ENCODE measurements around the gene FRMD1.

Gene FRMD1

GRCh38 chr6:168015009-168015408 lies 64.0 kb downstream of the FRMD1 start:
- Histone ChIP-seq H3K27me3 (replicated peaks; ENCODE audit: control insufficient read depth, insufficient read depth, low read length) (peaks cover 26% of the 10 kb centered on the region), H3K36me3 (ENCODE audit: control insufficient read depth, insufficient read depth, low read length, severe bottlenecking) (no peaks in the 10 kb centered on the region), H3K9me3 (ENCODE audit: control insufficient read depth, low read length) (peaks cover 41% of the 10 kb centered on the region), H3K4me3 (ENCODE audit: low read length) (no peak overlapping the region), H3K9ac (ENCODE audit: low read length) (no peak overlapping the region), H3K4me1 (ENCODE audit: control insufficient read depth, insufficient read depth, low read length) (no peaks in the 10 kb centered on the region)
- DNase-seq (ENCODE audit: low read depth) = no peak

- Histone ChIP-seq H3K9ac (ENCODE audit: low read length) (no peak overlapping the region), H3K9me3 (ENCODE audit: control insufficient read depth, low read length) (peaks cover 43% of the 10 kb centered on the region), H3K4me1 (ENCODE audit: control insufficient read depth, insufficient read depth, low read length) (no peaks in the 10 kb centered on the region), H3K36me3 (ENCODE audit: control insufficient read depth, insufficient read depth, low read length, severe bottlenecking) (no peaks in the 10 kb centered on the region), H3K27me3 (replicated peaks; ENCODE audit: control insufficient read depth, insufficient read depth, low read length) (peaks cover 26% of the 10 kb centered on the region), H3K4me3 (ENCODE audit: low read length) (no peak overlapping the region)
- no peak for DNase-seq (ENCODE audit: low read depth)
These were observed 64.6 kb downstream of the FRMD1 start for GRCh38 chr6:168014428-168014827.

GRCh38 chr6:168013250-168013915 lies 65.6 kb downstream of the FRMD1 start:
- Histone ChIP-seq H3K27me3 (replicated peaks; ENCODE audit: control insufficient read depth, insufficient read depth, low read length) (peaks cover 26% of the 10 kb centered on the region), H3K9me3 (ENCODE audit: control insufficient read depth, low read length) (peaks cover 51% of the 10 kb centered on the region), H3K4me1 (ENCODE audit: control insufficient read depth, insufficient read depth, low read length) (no peaks in the 10 kb centered on the region), H3K36me3 (ENCODE audit: control insufficient read depth, insufficient read depth, low read length, severe bottlenecking) (no peaks in the 10 kb centered on the region), H3K9ac (ENCODE audit: low read length) (no peak overlapping the region), H3K4me3 (ENCODE audit: low read length) (no peak overlapping the region)
- DNase-seq (ENCODE audit: low read depth) = no peak

- no peak overlapping the region for H3K9ac ChIP-seq (ENCODE audit: low read length)
- no peak for DNase-seq (ENCODE audit: low read depth)
- peaks cover 53% of the 10 kb centered on the region for H3K9me3 ChIP-seq (ENCODE audit: control insufficient read depth, low read length)
- no peaks in the 10 kb centered on the region for H3K36me3 ChIP-seq (ENCODE audit: control insufficient read depth, insufficient read depth, low read length, severe bottlenecking)
- peaks cover 24% of the 10 kb centered on the region for H3K27me3 ChIP-seq (replicated peaks; ENCODE audit: control insufficient read depth, insufficient read depth, low read length)
- H3K4me3 ChIP-seq (ENCODE audit: low read length) = no peak overlapping the region
- H3K4me1 ChIP-seq (ENCODE audit: control insufficient read depth, insufficient read depth, low read length) = no peaks in the 10 kb centered on the region
These were observed 66.4 kb downstream of the FRMD1 start for GRCh38 chr6:168012431-168013249.

GRCh38 chr6:168011291-168011690 lies 67.7 kb downstream of the FRMD1 start:
- Histone ChIP-seq H3K4me1 (ENCODE audit: control insufficient read depth, insufficient read depth, low read length) (peaks cover 7% of the 10 kb centered on the region), H3K36me3 (ENCODE audit: control insufficient read depth, insufficient read depth, low read length, severe bottlenecking) (no peaks in the 10 kb centered on the region), H3K9ac (ENCODE audit: low read length) (no peak overlapping the region), H3K27me3 (replicated peaks; ENCODE audit: control insufficient read depth, insufficient read depth, low read length) (peaks cover 14% of the 10 kb centered on the region), H3K9me3 (ENCODE audit: control insufficient read depth, low read length) (peaks cover 53% of the 10 kb centered on the region), H3K4me3 (ENCODE audit: low read length) (peak overlapping the region; percentile 18)
- DNase-seq (ENCODE audit: low read depth) = no peak

GRCh38 chr6:168009331-168009730 lies 69.7 kb downstream of the FRMD1 start:
- DNase-seq (ENCODE audit: low read depth) = no peak
- Histone ChIP-seq H3K9me3 (ENCODE audit: control insufficient read depth, low read length) (peaks cover 40% of the 10 kb centered on the region), H3K4me3 (ENCODE audit: low read length) (no peak overlapping the region), H3K9ac (ENCODE audit: low read length) (no peak overlapping the region), H3K27me3 (replicated peaks; ENCODE audit: control insufficient read depth, insufficient read depth, low read length) (peaks cover 5% of the 10 kb centered on the region), H3K36me3 (ENCODE audit: control insufficient read depth, insufficient read depth, low read length, severe bottlenecking) (no peaks in the 10 kb centered on the region), H3K4me1 (ENCODE audit: control insufficient read depth, insufficient read depth, low read length) (peaks cover 7% of the 10 kb centered on the region)

GRCh38 chr6:168007592-168008338 lies 71.2 kb downstream of the FRMD1 start:
- Histone ChIP-seq H3K27me3 (replicated peaks; ENCODE audit: control insufficient read depth, insufficient read depth, low read length) (peaks cover 5% of the 10 kb centered on the region), H3K9ac (ENCODE audit: low read length) (no peak overlapping the region), H3K4me3 (ENCODE audit: low read length) (no peak overlapping the region), H3K36me3 (ENCODE audit: control insufficient read depth, insufficient read depth, low read length, severe bottlenecking) (no peaks in the 10 kb centered on the region), H3K9me3 (ENCODE audit: control insufficient read depth, low read length) (peaks cover 40% of the 10 kb centered on the region), H3K4me1 (ENCODE audit: control insufficient read depth, insufficient read depth, low read length) (peaks cover 7% of the 10 kb centered on the region)
- peak; percentile 87 for DNase-seq (ENCODE audit: low read depth)

- Histone ChIP-seq H3K4me1 (ENCODE audit: control insufficient read depth, insufficient read depth, low read length) (peaks cover 7% of the 10 kb centered on the region), H3K36me3 (ENCODE audit: control insufficient read depth, insufficient read depth, low read length, severe bottlenecking) (no peaks in the 10 kb centered on the region), H3K9me3 (ENCODE audit: control insufficient read depth, low read length) (peaks cover 20% of the 10 kb centered on the region), H3K4me3 (ENCODE audit: low read length) (no peak overlapping the region), H3K9ac (ENCODE audit: low read length) (no peak overlapping the region), H3K27me3 (replicated peaks; ENCODE audit: control insufficient read depth, insufficient read depth, low read length) (peaks cover 10% of the 10 kb centered on the region)
- DNase-seq (ENCODE audit: low read depth) = no peak
These were observed 73.2 kb downstream of the FRMD1 start for GRCh38 chr6:168005796-168006195.

- no peak for DNase-seq (ENCODE audit: low read depth)
- H3K27me3 ChIP-seq (replicated peaks; ENCODE audit: control insufficient read depth, insufficient read depth, low read length) = peaks cover 10% of the 10 kb centered on the region
- H3K36me3 ChIP-seq (ENCODE audit: control insufficient read depth, insufficient read depth, low read length, severe bottlenecking) = no peaks in the 10 kb centered on the region
- peaks cover 7% of the 10 kb centered on the region for H3K4me1 ChIP-seq (ENCODE audit: control insufficient read depth, insufficient read depth, low read length)
- peaks cover 12% of the 10 kb centered on the region for H3K9me3 ChIP-seq (ENCODE audit: control insufficient read depth, low read length)
- H3K4me3 ChIP-seq (ENCODE audit: low read length) = no peak overlapping the region
- H3K9ac ChIP-seq (ENCODE audit: low read length) = no peak overlapping the region
These were observed 74.1 kb downstream of the FRMD1 start for GRCh38 chr6:168004945-168005344.

- Histone ChIP-seq H3K9me3 (ENCODE audit: control insufficient read depth, low read length) (peaks cover 8% of the 10 kb centered on the region), H3K36me3 (ENCODE audit: control insufficient read depth, insufficient read depth, low read length, severe bottlenecking) (no peaks in the 10 kb centered on the region), H3K4me3 (ENCODE audit: low read length) (no peak overlapping the region), H3K4me1 (ENCODE audit: control insufficient read depth, insufficient read depth, low read length) (peaks cover 7% of the 10 kb centered on the region), H3K27me3 (replicated peaks; ENCODE audit: control insufficient read depth, insufficient read depth, low read length) (peaks cover 10% of the 10 kb centered on the region), H3K9ac (ENCODE audit: low read length) (no peak overlapping the region)
- DNase-seq (ENCODE audit: low read depth) = no peak
These were observed 75.0 kb downstream of the FRMD1 start for GRCh38 chr6:168004023-168004422.

All from adipocyte (in vitro differentiated cells).